ENCODE results near the gene MCTP2. TPM values are rescaled to one million over a fixed set of nuclear protein-coding genes. Genes with fewer than 3 reads are reported as not detected.

Gene MCTP2
- total RNA-seq, 1 experiment from 2014 or later, result 1.3 TPM

GRCh38 chr15:94230431-94230882, 904 bp upstream of the MCTP2 start:
- peaks cover 51% of the 10 kb centered on the region for H3K27me3 Mint-ChIP-seq (ENCODE audit: low read depth)
- no peak overlapping the region for H3K27ac Mint-ChIP-seq
- Histone ChIP-seq H3K18ac (ENCODE audit: insufficient read length, low read depth, low read length) (no peak overlapping the region), H4K91ac (ENCODE audit: insufficient read length, low read depth, low read length) (no peak overlapping the region), H3K27me3 (ENCODE audit: insufficient read depth, low read length) (peaks cover 2% of the 10 kb centered on the region; the same call in 1 of the 2 replicates), H3K4me2 (ENCODE audit: insufficient read depth, insufficient read length, low read length) (peak overlapping the region; percentile 66), H3K9me3 (ENCODE audit: control insufficient read depth, low read depth, low read length) (no peaks in the 10 kb centered on the region), H4K8ac (replicated peaks; ENCODE audit: insufficient read length, low read depth, low read length) (no peak overlapping the region), H2AFZ (ENCODE audit: low read length) (no peak overlapping the region), H3K56ac (ENCODE audit: insufficient read length, low read depth, low read length) (no peak overlapping the region), H3K27ac (ENCODE audit: insufficient read length, low read depth, low read length) (no peak overlapping the region), H2BK12ac (ENCODE audit: insufficient read length, low read depth, low read length) (no peak overlapping the region), H3K4me1 (ENCODE audit: insufficient read depth, low read length) (no peaks in the 10 kb centered on the region; the same call in 1 of the 2 replicates), H2AK5ac (ENCODE audit: insufficient read length, low read length) (no peak overlapping the region), H3K9ac (ENCODE audit: extremely low read depth, insufficient read length, low read length) (no peak overlapping the region), H3K4ac (ENCODE audit: low read depth, low read length) (no peak overlapping the region), H2BK5ac (ENCODE audit: insufficient read length, low read length) (no peak overlapping the region), H2BK120ac (ENCODE audit: low read depth, low read length, poor library complexity, severe bottlenecking) (no peak overlapping the region), H4K20me1 (ENCODE audit: control insufficient read depth, insufficient read depth, insufficient read length) (no peaks in the 10 kb centered on the region), H2BK15ac (ENCODE audit: low read depth, low read length) (no peak overlapping the region), H3K23ac (ENCODE audit: insufficient read length, low read depth, low read length) (no peak overlapping the region), H3T11ph (ENCODE audit: low read length) (no peak overlapping the region), H2BK20ac (ENCODE audit: low read depth, low read length, poor library complexity, severe bottlenecking) (no peak overlapping the region), H3K79me2 (ENCODE audit: insufficient read depth, low read length) (no peaks in the 10 kb centered on the region), H3K23me2 (ENCODE audit: insufficient read length, low read depth, low read length, poor library complexity, severe bottlenecking) (peaks cover 7% of the 10 kb centered on the region), H3K14ac (ENCODE audit: insufficient read depth, low read length) (no peak overlapping the region), H4K5ac (ENCODE audit: insufficient read length, low read depth, low read length) (no peak overlapping the region), H3K79me1 (ENCODE audit: insufficient read depth, low read depth, low read length, poor library complexity, severe bottlenecking) (no peaks in the 10 kb centered on the region)
- no peak for TF ChIP-seq CTCF (conservative IDR thresholded peaks at IDR 0.05)
- no CpG with 5 or more reads among the region's 11 CpGs for WGBS (ENCODE audit: extremely low coverage, insufficient read length, low lambda C conversion rate)
- H3K36me3 Mint-ChIP-seq (ENCODE audit: insufficient read depth in 1 of 3, low read depth in 3 of 3), result no peaks in the 10 kb centered on the region
- H3K9me3 Mint-ChIP-seq, result no peaks in the 10 kb centered on the region
- peaks cover 22% of the 10 kb centered on the region in 2 experiments for H3K4me1 Mint-ChIP-seq
- H3K4me3 Mint-ChIP-seq, result peak overlapping the region; percentile 75 to 89
- DNase-seq, result no peak

All from H9 (cell line).